Hepatocyte (in vitro differentiated cells): ENCODE data around the gene WRNIP1. TPM values are rescaled to one million over a fixed set of nuclear protein-coding genes. Genes with fewer than 3 reads are reported as not detected.

Source experiments
- DNase-seq: peaks from one replicate; pipeline ENCODE4 v3.0.0-alpha.2; 2016; ENCODE audit warnings: low spot score
- H2AFZ ChIP-seq: fragments of 200-600 bp; sonication (generic); 2 replicates; pipeline ENCODE4 v1.6.0; 2016; ENCODE audit warnings: antibody characterized with exemption, mild to moderate bottlenecking
- H3K27ac ChIP-seq: fragments of 200-600 bp; sonication (generic); 2 replicates; pipeline ENCODE4 v1.5.1; 2016; ENCODE audit warnings: mild to moderate bottlenecking
- H3K27me3 ChIP-seq: fragments of 200-600 bp; sonication (generic); 2 replicates; pipeline ENCODE4 v1.6.1; 2016
- H3K36me3 ChIP-seq: fragments of 200-600 bp; sonication (generic); replicated peaks from 2 replicates; pipeline ENCODE4 v1.5.1; 2016; ENCODE audit warnings: low read depth; ENCODE audit not compliant: insufficient read depth
- H3K4me1 ChIP-seq: fragments of 200-600 bp; sonication (generic); 2 replicates; pipeline ENCODE4 v1.5.1; 2016; ENCODE audit warnings: mild to moderate bottlenecking, moderate library complexity; ENCODE audit not compliant: insufficient read depth
- H3K4me2 ChIP-seq: fragments of 200-600 bp; sonication (generic); 2 replicates; pipeline ENCODE4 v1.6.0; 2016
- H3K4me3 ChIP-seq: fragments of 200-600 bp; sonication (generic); 2 replicates; pipeline ENCODE4 v1.5.1; 2016; ENCODE audit warnings: mild to moderate bottlenecking
- H3K79me2 ChIP-seq: fragments of 200-600 bp; sonication (generic); 2 replicates; pipeline ENCODE4 v1.6.0; 2017; ENCODE audit warnings: mild to moderate bottlenecking
- H3K9me2 ChIP-seq: fragments of 200-600 bp; sonication (generic); replicated peaks from 2 replicates; pipeline ENCODE4 v1.6.0; 2017; ENCODE audit warnings: mild to moderate bottlenecking; ENCODE audit not compliant: insufficient read depth
- H3K9me3 ChIP-seq: fragments of 200-600 bp; sonication (generic); 2 replicates; pipeline ENCODE4 v1.5.1; 2016; ENCODE audit warnings: low read depth, mild to moderate bottlenecking
- H4K20me1 ChIP-seq: fragments of 200-600 bp; sonication (generic); 2 replicates; pipeline ENCODE4 v1.6.0; 2016; ENCODE audit warnings: mild to moderate bottlenecking; ENCODE audit not compliant: insufficient read depth, poor library complexity, severe bottlenecking
- EZH2 ChIP-seq: fragments of 200-600 bp; sonication (generic); IDR thresholded peaks from 2 replicates; pipeline ENCODE4 v1.6.1; 2016; ENCODE audit warnings: antibody characterized with exemption, mild to moderate bottlenecking, borderline replicate concordance
- EZH2phosphoT487 ChIP-seq: fragments of 200-600 bp; sonication (generic); IDR thresholded peaks from one replicate; pipeline ENCODE4 v1.6.1; 2018; ENCODE audit warnings: antibody characterized with exemption, mild to moderate bottlenecking, low read depth, moderate library complexity; ENCODE audit not compliant: unreplicated experiment, severe bottlenecking
- WGBS: methylation state at CpG from one replicate; pipeline ENCODE4 v1.1.6; 2016; ENCODE audit warnings: low lambda C conversion rate; ENCODE audit errors: missing lambda C conversion rate; 5-methylcytosine and 5-hydroxymethylcytosine counted together
- polyA plus RNA-seq: library from polyadenylated mRNA; unstranded; fragments of >200 nt; fragmentation: Nextera tagmentation; extraction: Ambion mirVana; gene quantifications from 2 replicates; pipeline ENCODE4 v1.2.1, GENCODE V29; 2016
- total RNA-seq: library from RNA; depleted of rRNA; stranded (reverse); fragments of >200 nt; gene quantifications from 2 replicates; pipeline ENCODE4 v1.2.3, GENCODE V29; 2014
- TF ChIP-seq, protein P1 (sequence below): fragments of 200-600 bp; sonication (generic); IDR thresholded peaks from 2 replicates; pipeline ENCODE4 v1.5.1; 2016; ENCODE audit warnings: antibody characterized with exemption, mild to moderate bottlenecking; ENCODE audit not compliant: poor library complexity

Gene WRNIP1
- total and polyA plus RNA-seq, 2 experiments from 2014 or later: 47.6 to 54.6 TPM

GRCh38 chr6:2765896-2766766, 938 bp downstream of the WRNIP1 start:
- H3K9me2 ChIP-seq: no peaks in the 10 kb centered on the region
- H4K20me1 ChIP-seq: peaks cover 40% of the 10 kb centered on the region
- H3K36me3 ChIP-seq: no peaks in the 10 kb centered on the region
- peaks cover 32% of the 10 kb centered on the region for H3K4me1 ChIP-seq
- H2AFZ ChIP-seq: peak overlapping the region; percentile 51
- H3K9me3 ChIP-seq: no peaks in the 10 kb centered on the region
- H3K27me3 ChIP-seq: no peaks in the 10 kb centered on the region
- peak overlapping the region; percentile 92 for H3K27ac ChIP-seq
- H3K4me3 ChIP-seq: peak overlapping the region; percentile 63
- WGBS: 2% methylated on average over 63 of the region's 91 CpGs
- peak overlapping the region; percentile 77 for H3K4me2 ChIP-seq
- TF ChIP-seq, protein P1, sequence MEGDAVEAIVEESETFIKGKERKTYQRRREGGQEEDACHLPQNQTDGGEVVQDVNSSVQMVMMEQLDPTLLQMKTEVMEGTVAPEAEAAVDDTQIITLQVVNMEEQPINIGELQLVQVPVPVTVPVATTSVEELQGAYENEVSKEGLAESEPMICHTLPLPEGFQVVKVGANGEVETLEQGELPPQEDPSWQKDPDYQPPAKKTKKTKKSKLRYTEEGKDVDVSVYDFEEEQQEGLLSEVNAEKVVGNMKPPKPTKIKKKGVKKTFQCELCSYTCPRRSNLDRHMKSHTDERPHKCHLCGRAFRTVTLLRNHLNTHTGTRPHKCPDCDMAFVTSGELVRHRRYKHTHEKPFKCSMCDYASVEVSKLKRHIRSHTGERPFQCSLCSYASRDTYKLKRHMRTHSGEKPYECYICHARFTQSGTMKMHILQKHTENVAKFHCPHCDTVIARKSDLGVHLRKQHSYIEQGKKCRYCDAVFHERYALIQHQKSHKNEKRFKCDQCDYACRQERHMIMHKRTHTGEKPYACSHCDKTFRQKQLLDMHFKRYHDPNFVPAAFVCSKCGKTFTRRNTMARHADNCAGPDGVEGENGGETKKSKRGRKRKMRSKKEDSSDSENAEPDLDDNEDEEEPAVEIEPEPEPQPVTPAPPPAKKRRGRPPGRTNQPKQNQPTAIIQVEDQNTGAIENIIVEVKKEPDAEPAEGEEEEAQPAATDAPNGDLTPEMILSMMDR: no peak
- TF ChIP-seq EZH2 (no peak), EZH2phosphoT487 (no peak)
- H3K79me2 ChIP-seq: peaks cover 50% of the 10 kb centered on the region
- peak; percentile 75 for DNase-seq

GRCh38 chr6:2766767-2767656, 1.8 kb downstream of the WRNIP1 start:
- H4K20me1 ChIP-seq: peaks cover 41% of the 10 kb centered on the region
- no peaks in the 10 kb centered on the region for H3K27me3 ChIP-seq
- H3K9me2 ChIP-seq: no peaks in the 10 kb centered on the region
- peak overlapping the region; percentile 77 for H3K4me2 ChIP-seq
- no peak for DNase-seq
- H2AFZ ChIP-seq: peak overlapping the region; percentile 51
- H3K27ac ChIP-seq: peak overlapping the region; percentile 92
- no peaks in the 10 kb centered on the region for H3K9me3 ChIP-seq
- H3K36me3 ChIP-seq: no peaks in the 10 kb centered on the region
- TF ChIP-seq EZH2 (no peak), EZH2phosphoT487 (no peak)
- TF ChIP-seq, protein P1: no peak
- WGBS: 18% methylated on average over 13 of the region's 13 CpGs
- peaks cover 32% of the 10 kb centered on the region for H3K4me1 ChIP-seq
- H3K4me3 ChIP-seq: peak overlapping the region; percentile 63
- H3K79me2 ChIP-seq: peaks cover 59% of the 10 kb centered on the region

DNA sequence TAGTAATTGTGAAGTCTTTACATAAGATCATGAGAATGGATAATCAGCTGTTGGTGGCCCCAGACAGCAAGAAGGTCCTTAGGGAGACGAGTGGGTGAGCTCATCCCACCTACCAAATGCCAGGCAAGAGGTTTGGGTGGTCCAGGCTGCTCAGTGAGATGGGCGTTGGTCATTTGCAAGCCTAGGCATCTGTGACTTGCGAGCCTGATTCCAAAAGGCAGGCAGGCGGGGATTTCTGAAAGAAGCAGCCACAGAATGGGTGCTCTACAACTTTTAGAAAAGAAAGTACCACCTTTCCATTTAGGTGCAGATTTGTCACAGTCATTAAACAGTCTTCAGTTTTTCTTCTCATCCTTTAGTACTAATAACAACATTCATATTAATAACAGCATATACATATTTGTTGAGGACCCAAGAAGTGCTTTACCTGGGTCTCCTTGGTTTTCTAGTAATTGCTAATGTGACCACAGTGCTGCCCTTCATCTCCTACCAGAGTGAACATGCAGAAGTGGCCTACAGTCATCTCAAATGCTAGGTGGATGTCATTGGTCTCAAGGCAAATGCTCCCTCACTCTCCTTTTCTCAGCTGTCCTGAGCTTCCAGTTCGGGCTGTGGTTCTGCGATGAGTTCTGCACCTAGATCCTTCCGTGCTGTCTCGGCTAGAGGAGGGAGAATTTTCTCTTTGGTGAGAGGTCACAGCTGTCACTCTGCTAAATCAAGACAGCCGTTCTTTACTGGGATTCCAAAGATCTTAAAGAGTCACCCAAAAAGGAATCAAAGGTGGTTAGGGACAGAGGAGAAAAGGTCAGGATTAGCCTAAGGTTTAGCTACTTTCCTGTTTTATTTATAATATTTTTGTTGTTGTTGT, 2.7 kb downstream of the WRNIP1 start:
- H3K36me3 ChIP-seq: no peaks in the 10 kb centered on the region
- H3K79me2 ChIP-seq: peaks cover 68% of the 10 kb centered on the region
- H2AFZ ChIP-seq: no peak overlapping the region
- H3K9me2 ChIP-seq: no peaks in the 10 kb centered on the region
- no peaks in the 10 kb centered on the region for H3K27me3 ChIP-seq
- TF ChIP-seq EZH2phosphoT487: no peak
- TF ChIP-seq, protein P1: no peak
- no peak for TF ChIP-seq EZH2
- no peaks in the 10 kb centered on the region for H3K9me3 ChIP-seq
- peak overlapping the region; percentile 63 for H3K4me3 ChIP-seq
- H3K4me1 ChIP-seq: peaks cover 32% of the 10 kb centered on the region
- peak overlapping the region; percentile 77 for H3K4me2 ChIP-seq
- H4K20me1 ChIP-seq: peaks cover 41% of the 10 kb centered on the region
- peak overlapping the region; percentile 92 for H3K27ac ChIP-seq
- WGBS: 67% methylated on average over 9 of the region's 9 CpGs
- DNase-seq: no peak
